CD14-positive monocyte (primary cell): ENCODE measurements around the gene ACD. TPM values are rescaled to one million over a fixed set of nuclear protein-coding genes. Genes with fewer than 3 reads are reported as not detected.

ENCODE experiments used
- DNase-seq, 3 donors: peaks; one replicate each; pipeline ENCODE4 v3.0.0-alpha.2; 2011 to 2022
- H2AFZ ChIP-seq: 2 replicates; pipeline ENCODE4 v1.6.0; 2012; ENCODE audit warnings: mild to moderate bottlenecking, low read depth, low read length, inconsistent platforms; ENCODE audit not compliant: insufficient read depth, poor library complexity, severe bottlenecking
- H3K27ac ChIP-seq, 2 donors: 1 replicate in 1 of 2; 2 replicates in 1 of 2; pipeline ENCODE4 v1.5.1; 2012 to 2013; ENCODE audit warnings: low read length in 2 of 2, control low read depth in 1 of 2, inconsistent platforms in 1 of 2, low read depth in 1 of 2, mild to moderate bottlenecking in 1 of 2
- H3K27me3 ChIP-seq, 2 donors: one replicate each; pipeline versions ENCODE4 v1.6.0 to v1.6.1; 2011 to 2013; ENCODE audit warnings: low read length in 2 of 2; ENCODE audit not compliant: control insufficient read depth in 2 of 2, insufficient read depth in 2 of 2
- H3K36me3 ChIP-seq, 2 donors: replicated peaks in 1 of 2; 1 replicate in 1 of 2; 2 replicates in 1 of 2; pipeline versions ENCODE4 v1.5.1 to v1.6.1; 2012 to 2013; ENCODE audit warnings: low read length in 2 of 2, control low read depth in 1 of 2, inconsistent platforms in 1 of 2, mild to moderate bottlenecking in 1 of 2; ENCODE audit not compliant: insufficient read depth in 2 of 2, control insufficient read depth in 1 of 2
- H3K4me1 ChIP-seq, 2 donors: 1 replicate in 1 of 2; 2 replicates in 1 of 2; pipeline versions ENCODE4 v1.5.1 to v1.6.1; 2012 to 2013; ENCODE audit warnings: low read length in 2 of 2, control low read depth in 1 of 2, inconsistent platforms in 1 of 2, mild to moderate bottlenecking in 1 of 2, moderate library complexity in 1 of 2; ENCODE audit not compliant: insufficient read depth in 2 of 2, control insufficient read depth in 1 of 2
- H3K4me2 ChIP-seq: replicated peaks from 2 replicates; pipeline ENCODE3; 2012; ENCODE audit warnings: low read length, moderate library complexity, mild to moderate bottlenecking; ENCODE audit not compliant: poor library complexity, severe bottlenecking; ENCODE audit errors: extremely low read depth
- H3K4me3 ChIP-seq, 3 experiments: fragments of 200-600 bp in 1 of 3; sonication (generic) in 1 of 3; replicated peaks in 1 of 3; 1 replicate in 2 of 3; 2 replicates in 1 of 3; pipeline ENCODE4 v1.5.1; 2011 to 2013; ENCODE audit warnings: low read length in 3 of 3, mild to moderate bottlenecking in 3 of 3, control low read depth in 2 of 3, low read depth in 2 of 3, inconsistent platforms in 1 of 3, moderate library complexity in 1 of 3
- H3K79me2 ChIP-seq: 2 replicates; pipeline ENCODE4 v1.6.0; 2012; ENCODE audit warnings: mild to moderate bottlenecking, control low read depth, inconsistent platforms, low read length, moderate library complexity; ENCODE audit not compliant: insufficient read depth
- H3K9ac ChIP-seq: 2 replicates; pipeline ENCODE4 v1.6.0; 2017; ENCODE audit warnings: low read length, mild to moderate bottlenecking; ENCODE audit not compliant: insufficient read depth, poor library complexity, severe bottlenecking
- H3K9me3 ChIP-seq, 2 donors: replicated peaks in 1 of 2; 1 replicate in 1 of 2; 2 replicates in 1 of 2; pipeline versions ENCODE4 v1.5.1 to v1.6.1; 2012 to 2013; ENCODE audit warnings: low read length in 2 of 2, control low read depth in 1 of 2; ENCODE audit not compliant: control insufficient read depth in 1 of 2, insufficient read depth in 1 of 2
- H4K20me1 ChIP-seq: 2 replicates; pipeline ENCODE4 v1.6.0; 2012; ENCODE audit warnings: mild to moderate bottlenecking, low read length, control low read depth, moderate library complexity; ENCODE audit not compliant: insufficient read depth
- H3K27ac Mint-ChIP-seq, 7 donors: one replicate each; pipeline ENCODE4 v1.8.0; 2020; ENCODE audit warnings: mild to moderate bottlenecking in 7 of 7, mixed read lengths in 7 of 7, moderate library complexity in 6 of 7, inconsistent platforms in 2 of 7
- H3K27me3 Mint-ChIP-seq, 3 donors: one replicate each; pipeline ENCODE4 v1.8.0; 2021 to 2022; ENCODE audit warnings: low read depth in 3 of 3, mild to moderate bottlenecking in 3 of 3, mixed read lengths in 3 of 3, moderate library complexity in 3 of 3, inconsistent platforms in 1 of 3
- H3K36me3 Mint-ChIP-seq, 2 donors: one replicate each; pipeline ENCODE4 v1.8.0; 2020; ENCODE audit warnings: mixed read lengths in 2 of 2, inconsistent platforms in 1 of 2, mild to moderate bottlenecking in 1 of 2
- H3K4me1 Mint-ChIP-seq: one replicate; pipeline ENCODE4 v1.8.0; 2020; ENCODE audit warnings: mild to moderate bottlenecking, mixed read lengths
- H3K4me3 Mint-ChIP-seq, 2 donors: one replicate each; pipeline ENCODE4 v1.8.0; 2020; ENCODE audit warnings: mild to moderate bottlenecking in 2 of 2, mixed read lengths in 2 of 2, moderate library complexity in 1 of 2
- H3K9me3 Mint-ChIP-seq, 7 donors: one replicate each; pipeline ENCODE4 v1.8.0; 2020 to 2022; ENCODE audit warnings: mixed read lengths in 7 of 7, mild to moderate bottlenecking in 6 of 7, moderate library complexity in 6 of 7, inconsistent platforms in 2 of 7
- CTCF ChIP-seq: fragments of 200-600 bp; IDR thresholded peaks from one replicate; pipeline ENCODE4 v1.8.0; 2022; ENCODE audit warnings: antibody characterized with exemption, mild to moderate bottlenecking
- WGBS: methylation state at CpG from one replicate; pipeline ENCODE4 v1.1.5; 2013; ENCODE audit warnings: missing lambda C conversion rate; ENCODE audit not compliant: insufficient coverage; 5-methylcytosine and 5-hydroxymethylcytosine counted together
- intact Hi-C, 2 donors: fragments of 100-400 bp; cut with micrococcal nuclease; formaldehyde crosslinking; loops; one replicate each; pipeline versions ENCODE4 v1.15.0 to v1.15.1; 2023
- polyA plus RNA-seq, 3 donors: library from polyadenylated mRNA; depleted of rRNA in 1 of 3; unstranded in 2 of 3; stranded (reverse) in 1 of 3; fragments of 300-500 nt in 2 of 3; fragments of >200 nt in 1 of 3; fragmentation: Illumina TruSeq in 2 of 3; gene quantifications; 1 replicate in 2 of 3; 2 replicates in 1 of 3; pipeline ENCODE4 v1.2.3, GENCODE V29; 2012 to 2021

The ACD gene
- polyA plus RNA-seq, 3 donors, result 11.8 to 26.0 (median 14.9) TPM

- peaks cover 0 to 1% (median 0%) of the 10 kb centered on the region in 7 donors for H3K9me3 Mint-ChIP-seq
- peaks cover 4% of the 10 kb centered on the region for H4K20me1 ChIP-seq
- no peak overlapping the region for H3K4me3 Mint-ChIP-seq
- no peak overlapping the region for H2AFZ ChIP-seq
- peaks cover 4 to 5% of the 10 kb centered on the region in 2 donors for H3K4me1 ChIP-seq
- H3K4me1 Mint-ChIP-seq, result peaks cover 9% of the 10 kb centered on the region
- no peaks in the 10 kb centered on the region for H3K27me3 Mint-ChIP-seq
- no peaks in the 10 kb centered on the region for H3K27me3 ChIP-seq
- no peak overlapping the region for H3K27ac Mint-ChIP-seq
- no peak overlapping the region for H3K4me2 ChIP-seq
- H3K36me3 Mint-ChIP-seq, result peaks cover 3 to 7% of the 10 kb centered on the region in 2 donors
- H3K9me3 ChIP-seq, result no peaks in the 10 kb centered on the region
- intact Hi-C loops, result no loop called here
- WGBS, result no CpG with 5 or more reads among the region's 2 CpGs
- no peak for TF ChIP-seq CTCF
- no peak overlapping the region for H3K9ac ChIP-seq
- DNase-seq, result no peak
- peaks cover 20% of the 10 kb centered on the region for H3K79me2 ChIP-seq
- H3K27ac ChIP-seq, result no peak overlapping the region
- no peak overlapping the region for H3K4me3 ChIP-seq
- H3K36me3 ChIP-seq, result no peaks in the 10 kb centered on the region
Observed at GRCh38 chr16:67708368-67708771, 48.3 kb upstream of the ACD start.

- Histone ChIP-seq H3K4me2 (no peak overlapping the region), H3K4me3 (no peak overlapping the region), H4K20me1 (no peaks in the 10 kb centered on the region), H2AFZ (no peak overlapping the region), H3K27ac (no peak overlapping the region), H3K79me2 (peaks cover 15% of the 10 kb centered on the region), H3K27me3 (no peaks in the 10 kb centered on the region), H3K36me3 (no peaks in the 10 kb centered on the region), H3K4me1 (no peaks in the 10 kb centered on the region), H3K9me3 (no peaks in the 10 kb centered on the region), H3K9ac (no peak overlapping the region)
- Mint-ChIP-seq H3K9me3 (peaks cover 0 to 1% (median 0%) of the 10 kb centered on the region in 7 donors), H3K27ac (no peak overlapping the region), H3K4me1 (peaks cover 5% of the 10 kb centered on the region), H3K27me3 (no peaks in the 10 kb centered on the region), H3K36me3 (peaks cover 3 to 7% of the 10 kb centered on the region in 2 donors), H3K4me3 (no peak overlapping the region)
- no peak for TF ChIP-seq CTCF
- no CpG with 5 or more reads among the region's 5 CpGs for WGBS
- intact Hi-C loops, result no loop called here
- DNase-seq, result no peak
Observed at GRCh38 chr16:67707790-67708189, 47.7 kb upstream of the ACD start.
